CD14-positive monocyte (primary cell): Measurements from ENCODE around the gene TMEM30A. TPM values are rescaled to one million over a fixed set of nuclear protein-coding genes. Genes with fewer than 3 reads are reported as not detected.

Source experiments
- DNase-seq, 3 donors: peaks; one replicate each; pipeline ENCODE4 v3.0.0-alpha.2; 2011 to 2022
- H2AFZ ChIP-seq: 2 replicates; pipeline ENCODE4 v1.6.0; 2012; ENCODE audit warnings: mild to moderate bottlenecking, low read depth, low read length, inconsistent platforms; ENCODE audit not compliant: insufficient read depth, poor library complexity, severe bottlenecking
- H3K27ac ChIP-seq, 2 donors: 1 replicate in 1 of 2; 2 replicates in 1 of 2; pipeline ENCODE4 v1.5.1; 2012 to 2013; ENCODE audit warnings: low read length in 2 of 2, control low read depth in 1 of 2, inconsistent platforms in 1 of 2, low read depth in 1 of 2, mild to moderate bottlenecking in 1 of 2
- H3K27me3 ChIP-seq, 2 donors: one replicate each; pipeline versions ENCODE4 v1.6.0 to v1.6.1; 2011 to 2013; ENCODE audit warnings: low read length in 2 of 2; ENCODE audit not compliant: control insufficient read depth in 2 of 2, insufficient read depth in 2 of 2
- H3K36me3 ChIP-seq, 2 donors: replicated peaks in 1 of 2; 1 replicate in 1 of 2; 2 replicates in 1 of 2; pipeline versions ENCODE4 v1.5.1 to v1.6.1; 2012 to 2013; ENCODE audit warnings: low read length in 2 of 2, control low read depth in 1 of 2, inconsistent platforms in 1 of 2, mild to moderate bottlenecking in 1 of 2; ENCODE audit not compliant: insufficient read depth in 2 of 2, control insufficient read depth in 1 of 2
- H3K4me1 ChIP-seq, 2 donors: 1 replicate in 1 of 2; 2 replicates in 1 of 2; pipeline versions ENCODE4 v1.5.1 to v1.6.1; 2012 to 2013; ENCODE audit warnings: low read length in 2 of 2, control low read depth in 1 of 2, inconsistent platforms in 1 of 2, mild to moderate bottlenecking in 1 of 2, moderate library complexity in 1 of 2; ENCODE audit not compliant: insufficient read depth in 2 of 2, control insufficient read depth in 1 of 2
- H3K4me2 ChIP-seq: replicated peaks from 2 replicates; pipeline ENCODE3; 2012; ENCODE audit warnings: low read length, moderate library complexity, mild to moderate bottlenecking; ENCODE audit not compliant: poor library complexity, severe bottlenecking; ENCODE audit errors: extremely low read depth
- H3K4me3 ChIP-seq, 3 experiments: fragments of 200-600 bp in 1 of 3; sonication (generic) in 1 of 3; replicated peaks in 1 of 3; 1 replicate in 2 of 3; 2 replicates in 1 of 3; pipeline ENCODE4 v1.5.1; 2011 to 2013; ENCODE audit warnings: low read length in 3 of 3, mild to moderate bottlenecking in 3 of 3, control low read depth in 2 of 3, low read depth in 2 of 3, inconsistent platforms in 1 of 3, moderate library complexity in 1 of 3
- H3K79me2 ChIP-seq: 2 replicates; pipeline ENCODE4 v1.6.0; 2012; ENCODE audit warnings: mild to moderate bottlenecking, control low read depth, inconsistent platforms, low read length, moderate library complexity; ENCODE audit not compliant: insufficient read depth
- H3K9ac ChIP-seq: 2 replicates; pipeline ENCODE4 v1.6.0; 2017; ENCODE audit warnings: low read length, mild to moderate bottlenecking; ENCODE audit not compliant: insufficient read depth, poor library complexity, severe bottlenecking
- H3K9me3 ChIP-seq, 2 donors: replicated peaks in 1 of 2; 1 replicate in 1 of 2; 2 replicates in 1 of 2; pipeline versions ENCODE4 v1.5.1 to v1.6.1; 2012 to 2013; ENCODE audit warnings: low read length in 2 of 2, control low read depth in 1 of 2; ENCODE audit not compliant: control insufficient read depth in 1 of 2, insufficient read depth in 1 of 2
- H4K20me1 ChIP-seq: 2 replicates; pipeline ENCODE4 v1.6.0; 2012; ENCODE audit warnings: mild to moderate bottlenecking, low read length, control low read depth, moderate library complexity; ENCODE audit not compliant: insufficient read depth
- H3K27ac Mint-ChIP-seq, 7 donors: one replicate each; pipeline ENCODE4 v1.8.0; 2020; ENCODE audit warnings: mild to moderate bottlenecking in 7 of 7, mixed read lengths in 7 of 7, moderate library complexity in 6 of 7, inconsistent platforms in 2 of 7
- H3K27me3 Mint-ChIP-seq, 3 donors: one replicate each; pipeline ENCODE4 v1.8.0; 2021 to 2022; ENCODE audit warnings: low read depth in 3 of 3, mild to moderate bottlenecking in 3 of 3, mixed read lengths in 3 of 3, moderate library complexity in 3 of 3, inconsistent platforms in 1 of 3
- H3K36me3 Mint-ChIP-seq, 2 donors: one replicate each; pipeline ENCODE4 v1.8.0; 2020; ENCODE audit warnings: mixed read lengths in 2 of 2, inconsistent platforms in 1 of 2, mild to moderate bottlenecking in 1 of 2
- H3K4me1 Mint-ChIP-seq: one replicate; pipeline ENCODE4 v1.8.0; 2020; ENCODE audit warnings: mild to moderate bottlenecking, mixed read lengths
- H3K4me3 Mint-ChIP-seq, 2 donors: one replicate each; pipeline ENCODE4 v1.8.0; 2020; ENCODE audit warnings: mild to moderate bottlenecking in 2 of 2, mixed read lengths in 2 of 2, moderate library complexity in 1 of 2
- H3K9me3 Mint-ChIP-seq, 7 donors: one replicate each; pipeline ENCODE4 v1.8.0; 2020 to 2022; ENCODE audit warnings: mixed read lengths in 7 of 7, mild to moderate bottlenecking in 6 of 7, moderate library complexity in 6 of 7, inconsistent platforms in 2 of 7
- CTCF ChIP-seq: fragments of 200-600 bp; IDR thresholded peaks from one replicate; pipeline ENCODE4 v1.8.0; 2022; ENCODE audit warnings: antibody characterized with exemption, mild to moderate bottlenecking
- WGBS: methylation state at CpG from one replicate; pipeline ENCODE4 v1.1.5; 2013; ENCODE audit warnings: missing lambda C conversion rate; ENCODE audit not compliant: insufficient coverage; 5-methylcytosine and 5-hydroxymethylcytosine counted together
- intact Hi-C, 2 donors: fragments of 100-400 bp; cut with micrococcal nuclease; formaldehyde crosslinking; loops; one replicate each; pipeline versions ENCODE4 v1.15.0 to v1.15.1; 2023
- polyA plus RNA-seq, 3 donors: library from polyadenylated mRNA; depleted of rRNA in 1 of 3; unstranded in 2 of 3; stranded (reverse) in 1 of 3; fragments of 300-500 nt in 2 of 3; fragments of >200 nt in 1 of 3; fragmentation: Illumina TruSeq in 2 of 3; gene quantifications; 1 replicate in 2 of 3; 2 replicates in 1 of 3; pipeline ENCODE4 v1.2.3, GENCODE V29; 2012 to 2021

Gene TMEM30A
- polyA plus RNA-seq, 3 donors = 12.2 to 101 (median 70.6) TPM

- WGBS = no CpG with 5 or more reads among the region's 2 CpGs
- Histone ChIP-seq H3K9ac (no peak overlapping the region), H4K20me1 (no peaks in the 10 kb centered on the region), H3K27me3 (peaks cover 8 to 22% of the 10 kb centered on the region in 2 donors), H3K9me3 (no peaks in the 10 kb centered on the region), H3K4me2 (no peak overlapping the region), H3K79me2 (peaks cover 18% of the 10 kb centered on the region), H2AFZ (no peak overlapping the region), H3K4me1 (peaks cover 7% of the 10 kb centered on the region in 2 donors), H3K4me3 (no peak overlapping the region), H3K27ac (no peak overlapping the region), H3K36me3 (peaks cover 0 to 3% of the 10 kb centered on the region in 2 donors)
- Mint-ChIP-seq H3K9me3 (peaks cover 0 to 4% (median 0%) of the 10 kb centered on the region in 7 donors), H3K4me1 (peaks cover 12% of the 10 kb centered on the region), H3K27me3 (peaks cover 8 to 32% (median 23%) of the 10 kb centered on the region in 3 donors), H3K36me3 (peaks cover 0 to 2% of the 10 kb centered on the region in 2 donors), H3K4me3 (peak overlapping the region in 1 of 2 donors; percentile 18), H3K27ac (no peak overlapping the region)
- intact Hi-C loops = loop anchor here in 1 of 2 donors (5.0 kb wide), 1 partner anchor 36 kb away; the partner anchor contains the start of gene TMEM30A
- no peak for DNase-seq
- TF ChIP-seq CTCF = no peak
These were observed 38.2 kb downstream of the TMEM30A start for GRCh38 chr6:75246386-75246785.

GRCh38 chr6:75244063-75244584, 40.5 kb downstream of the TMEM30A start:
- H3K4me3 Mint-ChIP-seq = peak overlapping the region; percentile 90 to 99
- DNase-seq = peak in 2 of 3 donors; percentile 18 to 19
- intact Hi-C loops = no loop called here
- Histone ChIP-seq H3K9ac (peak overlapping the region; percentile 82), H3K27ac (peak overlapping the region; percentile 96 to 99), H3K4me1 (peaks cover 7% of the 10 kb centered on the region in 2 donors), H3K36me3 (peaks cover 17 to 26% of the 10 kb centered on the region in 2 donors), H3K79me2 (peaks cover 26% of the 10 kb centered on the region), H3K4me3 (peak overlapping the region; percentile 85 to 94 (median 92)), H3K4me2 (peak overlapping the region; percentile 68), H3K27me3 (peaks cover 8 to 22% of the 10 kb centered on the region in 2 donors), H2AFZ (peak overlapping the region; percentile 97), H4K20me1 (peaks cover 14% of the 10 kb centered on the region), H3K9me3 (no peaks in the 10 kb centered on the region)
- peaks cover 14% of the 10 kb centered on the region for H3K4me1 Mint-ChIP-seq
- peaks cover 0 to 4% (median 0%) of the 10 kb centered on the region in 7 donors for H3K9me3 Mint-ChIP-seq
- TF ChIP-seq CTCF = no peak
- peaks cover 20% of the 10 kb centered on the region in 2 donors for H3K36me3 Mint-ChIP-seq
- 18% methylated on average over 8 of the region's 15 CpGs for WGBS
- H3K27me3 Mint-ChIP-seq = peaks cover 8 to 32% (median 22%) of the 10 kb centered on the region in 3 donors
- peak overlapping the region; percentile 98 to 100 (median 100) for H3K27ac Mint-ChIP-seq
